Hematopoietic multipotent progenitor cell treated with erythropoietin and hydrocortisone succinate and interleukin-3 and kit ligand, for 17 days (in vitro differentiated cells): ENCODE measurements around the gene HAND2.

Experiments
- DNase-seq: peaks from one replicate; pipeline ENCODE4 v3.0.0-alpha.2; 2015; ENCODE audit warnings: low spot score

HAND2 gene

GRCh38 chr4:173529477-173530325 lies at the start of gene HAND2:
Gene HAND2 (minus strand): TSS chr4:173530229. CDS start chr4:173529289, 940 bp downstream.
- DNase-seq: no peak

DNA sequence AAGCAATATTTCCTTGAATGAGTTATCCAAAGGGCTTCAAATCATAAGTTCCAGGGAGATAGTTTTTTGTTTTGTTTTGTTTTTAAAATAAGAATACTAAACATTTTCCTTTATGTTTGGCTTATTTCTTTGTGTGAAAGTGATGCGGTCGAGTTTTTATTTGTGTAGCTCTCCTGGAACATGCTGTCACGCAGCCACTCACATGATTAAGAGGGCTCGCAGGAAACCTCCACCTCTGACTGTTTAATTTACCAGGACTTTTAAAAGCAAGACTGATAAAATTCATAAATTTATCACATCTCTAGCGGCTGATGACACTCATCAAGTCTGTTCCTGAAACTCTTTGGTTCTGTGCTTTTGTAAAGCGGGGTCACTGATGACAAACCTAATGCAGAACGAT lies 48.9 kb upstream of the HAND2 start:
- DNase-seq: no peak

GRCh38 chr4:173577963-173578362 lies 47.9 kb upstream of the HAND2 start:
- DNase-seq: no peak

DNA sequence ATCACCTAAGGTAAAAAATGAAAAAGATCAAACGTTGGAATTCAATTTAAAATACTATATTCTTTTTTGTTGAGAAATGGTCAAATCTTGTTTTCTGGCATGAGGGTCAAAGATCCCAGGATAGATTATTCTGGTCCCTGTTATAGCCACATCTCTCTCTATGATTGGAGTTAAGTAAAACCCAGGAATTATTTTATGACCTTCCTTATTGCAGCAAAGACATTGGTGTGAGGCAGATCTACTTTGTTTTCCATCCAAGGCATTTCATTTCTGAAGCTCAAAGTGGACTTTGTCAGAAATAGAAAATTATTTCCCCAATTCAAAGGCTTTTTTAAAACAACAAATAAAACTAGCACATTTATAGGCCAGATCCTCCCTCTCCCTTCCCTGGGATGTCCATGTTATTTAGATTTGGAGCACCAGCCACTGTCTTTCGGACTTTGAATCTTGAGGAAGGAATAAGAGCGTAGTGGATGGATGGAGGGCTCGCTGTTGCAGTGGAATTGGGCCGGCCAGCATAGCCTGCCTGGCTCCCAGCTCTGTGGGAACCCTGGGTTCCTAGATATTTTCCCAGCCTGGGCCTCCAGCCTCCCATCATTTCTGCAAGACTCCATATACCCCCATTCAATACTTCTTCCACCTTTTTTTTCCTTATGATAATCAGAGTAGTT lies 45.6 kb upstream of the HAND2 start:
- DNase-seq: no peak

DNA sequence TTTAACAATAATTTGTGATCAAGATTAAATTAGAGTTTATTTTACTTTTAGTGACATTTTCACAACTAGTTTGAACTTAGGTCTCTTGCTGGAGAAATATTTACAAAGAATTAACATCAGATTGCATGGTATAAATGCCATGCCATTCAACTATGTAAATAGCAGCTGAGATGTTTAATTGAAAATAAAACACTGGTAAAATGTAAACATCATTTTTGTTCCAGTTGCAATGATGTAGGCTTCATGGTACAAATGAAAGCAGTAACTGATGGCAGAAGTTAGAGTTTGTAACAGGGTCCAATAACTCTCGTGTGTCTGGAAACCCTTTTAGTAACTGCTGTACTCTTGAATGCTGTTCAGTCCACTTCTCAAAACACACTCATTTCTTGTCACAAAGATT lies 43.7 kb upstream of the HAND2 start:
- DNase-seq: no peak

- no peak for DNase-seq
Measured at GRCh38 chr4:173573286-173573685, 43.3 kb upstream of the HAND2 start.

- DNase-seq: no peak
Measured at GRCh38 chr4:173572493-173573129, 42.6 kb upstream of the HAND2 start.

DNA sequence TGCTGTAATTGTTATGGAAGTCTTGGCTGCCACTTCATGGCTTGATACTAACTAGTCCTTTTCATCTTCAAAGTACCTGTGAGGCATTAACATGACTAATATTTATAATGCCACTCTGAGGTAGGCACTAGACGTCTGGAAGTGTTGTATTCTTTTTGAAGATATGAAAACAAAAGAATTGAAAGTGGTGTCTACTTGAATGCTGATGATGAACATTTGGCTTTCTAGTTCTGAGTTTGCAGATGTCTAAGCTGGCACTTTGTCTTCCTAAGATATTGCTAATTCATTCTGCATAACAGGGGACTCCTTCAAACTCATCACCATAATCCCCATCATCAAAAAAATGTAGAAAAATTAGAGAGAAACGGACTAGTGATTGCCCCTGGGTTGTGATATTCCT lies 41.6 kb upstream of the HAND2 start:
- DNase-seq: no peak

DNA sequence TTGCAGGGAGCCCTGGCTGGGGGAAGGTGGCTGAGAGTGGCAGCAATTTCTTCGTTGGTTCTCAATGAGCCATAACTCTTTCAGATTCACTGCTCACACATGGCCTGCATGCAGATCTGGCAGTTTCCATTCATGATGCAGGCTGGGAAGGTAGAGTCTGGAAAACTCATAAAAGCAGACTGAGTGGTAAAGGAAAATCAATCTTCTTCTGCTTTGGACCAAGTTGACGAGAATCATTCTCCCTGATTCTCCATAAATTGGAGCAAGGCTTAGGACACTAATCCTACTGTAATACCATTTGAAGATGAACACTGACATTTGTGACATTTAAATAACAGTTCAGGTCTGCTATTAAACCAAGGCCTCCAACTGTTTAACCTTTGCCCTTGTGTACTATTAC lies 35.3 kb upstream of the HAND2 start:
- DNase-seq: no peak

DNA sequence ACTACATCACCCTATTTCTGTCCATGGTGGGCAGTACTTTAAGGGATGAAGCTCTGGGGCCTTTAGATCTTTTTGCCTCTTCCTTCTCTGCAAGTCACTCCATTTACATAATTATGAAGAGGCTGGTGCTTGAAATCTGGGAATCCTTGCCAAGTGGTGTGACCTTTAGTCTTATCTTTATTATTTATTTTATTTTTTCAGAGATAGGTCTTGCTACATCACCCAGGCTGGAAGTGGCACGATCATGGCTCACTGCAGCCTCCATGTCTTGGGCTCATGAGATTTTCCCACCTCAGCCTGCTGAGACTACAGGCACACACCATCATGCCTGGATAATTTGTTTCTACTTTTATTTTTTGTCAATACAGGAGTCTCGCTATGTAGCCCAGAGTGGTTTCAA lies 34.4 kb upstream of the HAND2 start:
- DNase-seq: no peak

DNA sequence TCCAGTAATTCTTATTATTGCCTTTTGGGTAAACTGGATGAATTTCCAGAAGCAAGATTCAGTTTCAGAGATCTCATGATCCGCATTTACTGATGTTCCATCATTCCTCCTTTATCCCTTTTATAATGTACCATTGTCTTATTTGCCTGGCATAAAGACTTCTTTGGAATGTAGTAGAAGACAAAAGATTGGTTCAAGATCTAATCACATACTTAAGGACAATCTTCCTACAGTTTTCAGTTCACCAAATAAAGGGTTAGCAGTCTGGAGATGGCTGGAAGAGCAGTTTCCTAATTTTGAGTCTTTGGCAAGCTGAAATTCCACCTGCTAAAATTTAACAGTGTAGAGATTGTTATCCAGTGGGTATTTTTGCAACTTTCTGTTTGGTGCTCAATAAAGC lies 30.9 kb upstream of the HAND2 start:
- no peak for DNase-seq

- DNase-seq: no peak
Measured at GRCh38 chr4:173556398-173557131, 26.5 kb upstream of the HAND2 start.

GRCh38 chr4:173547889-173548288 lies 17.9 kb upstream of the HAND2 start:
- no peak for DNase-seq

DNA sequence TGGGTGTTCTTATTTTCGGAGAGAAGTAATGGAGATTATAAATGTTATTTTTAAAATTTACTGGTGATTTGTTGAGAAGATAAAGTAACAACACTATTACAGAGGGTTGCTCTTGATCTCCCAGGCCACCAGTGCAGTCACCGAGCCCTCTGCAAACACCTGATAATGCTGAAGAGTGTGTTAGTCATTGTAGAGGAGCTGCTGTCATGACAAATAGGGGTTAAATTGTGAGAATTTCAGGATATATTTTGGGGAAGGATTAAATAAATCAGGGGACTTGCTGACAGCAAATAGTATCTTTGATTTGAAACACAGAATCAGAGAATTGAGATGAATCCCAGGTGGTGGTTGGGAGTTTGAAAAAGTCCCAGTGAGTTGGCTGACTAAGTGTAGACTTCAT lies 16.7 kb upstream of the HAND2 start:
- no peak for DNase-seq

DNA sequence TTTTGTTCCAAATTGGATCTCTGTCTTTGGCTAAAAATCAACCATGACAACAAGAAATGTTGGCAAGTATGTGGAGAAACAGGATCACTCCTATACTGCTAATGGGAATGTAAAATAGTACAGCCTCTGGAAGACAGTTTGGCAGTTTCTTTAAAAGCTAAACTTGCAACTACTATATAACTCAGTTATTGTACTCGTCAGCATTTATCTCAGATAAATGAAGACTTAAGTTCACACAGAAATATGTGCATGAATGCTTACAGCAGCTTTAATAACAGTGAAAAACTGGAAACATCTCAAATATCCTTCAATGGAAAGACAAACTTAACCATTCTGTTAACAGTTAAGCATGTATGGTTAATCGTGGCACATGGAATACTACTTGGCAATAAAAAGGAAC lies 15.4 kb upstream of the HAND2 start:
- no peak for DNase-seq

- no peak for DNase-seq
Measured at GRCh38 chr4:173543266-173543665, 13.2 kb upstream of the HAND2 start.

DNA sequence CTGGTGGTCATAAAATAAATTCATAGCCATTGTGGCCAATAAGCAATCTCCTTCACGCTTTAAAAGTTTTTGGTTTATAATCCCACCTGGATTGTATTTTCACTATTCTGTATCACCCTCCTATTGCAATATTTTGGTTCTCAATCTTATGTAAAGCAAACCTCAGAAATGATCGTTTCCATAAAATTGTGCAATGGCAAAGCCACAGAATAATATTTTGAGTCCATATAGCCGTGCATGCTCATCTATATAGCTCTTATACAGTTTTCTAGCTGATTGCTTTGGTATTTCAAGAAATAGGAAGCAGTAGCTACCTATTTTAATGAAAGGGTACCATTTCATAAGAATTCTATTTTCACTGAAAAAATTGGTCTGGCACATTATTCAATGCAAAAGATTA lies 10.0 kb upstream of the HAND2 start:
- no peak for DNase-seq

- no peak for DNase-seq
Measured at GRCh38 chr4:173538909-173539445, 8.9 kb upstream of the HAND2 start.

- no peak for DNase-seq
Measured at GRCh38 chr4:173538148-173538908, 8.3 kb upstream of the HAND2 start.

DNA sequence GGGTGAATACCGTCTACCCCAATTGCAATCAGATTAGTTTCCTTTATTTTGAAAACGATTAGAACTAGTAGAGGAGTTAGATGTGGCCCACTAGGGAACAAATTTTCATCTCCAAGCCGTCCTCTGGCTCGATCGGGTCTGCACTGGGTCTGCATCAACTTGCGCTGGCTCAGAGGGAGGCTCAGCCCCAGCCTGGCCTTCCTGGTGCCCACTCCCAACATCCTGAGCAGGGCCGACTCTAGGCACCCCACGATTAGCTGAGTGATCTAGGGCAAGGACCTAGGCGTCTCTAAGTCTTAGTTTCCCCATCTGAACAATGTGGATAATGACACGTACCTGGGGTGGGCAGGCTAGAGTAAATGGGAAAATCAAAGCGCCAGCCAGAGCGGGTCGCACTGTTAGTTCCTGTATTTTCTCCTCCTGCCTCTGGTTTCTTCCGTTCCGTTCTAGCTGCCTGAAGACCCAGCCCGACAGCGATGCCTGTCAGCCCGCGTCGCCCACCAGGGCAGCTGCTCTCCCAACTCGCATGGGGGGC lies 7.7 kb upstream of the HAND2 start:
- no peak for DNase-seq

- DNase-seq: no peak
Measured at GRCh38 chr4:173536808-173537429, 6.9 kb upstream of the HAND2 start.
